GM04503 (cell line): ENCODE measurements around the gene APBA2.
"Not testable (repeated sequence)": the region's sequence is repeated elsewhere in the genome, so short reads cannot be mapped to it uniquely, and the experiment has no call there.

Experiments used
- DNase-seq: peaks from one replicate; pipeline ENCODE4 v3.0.0-alpha.2; 2012; ENCODE audit warnings: low read depth

The APBA2 gene

DNA sequence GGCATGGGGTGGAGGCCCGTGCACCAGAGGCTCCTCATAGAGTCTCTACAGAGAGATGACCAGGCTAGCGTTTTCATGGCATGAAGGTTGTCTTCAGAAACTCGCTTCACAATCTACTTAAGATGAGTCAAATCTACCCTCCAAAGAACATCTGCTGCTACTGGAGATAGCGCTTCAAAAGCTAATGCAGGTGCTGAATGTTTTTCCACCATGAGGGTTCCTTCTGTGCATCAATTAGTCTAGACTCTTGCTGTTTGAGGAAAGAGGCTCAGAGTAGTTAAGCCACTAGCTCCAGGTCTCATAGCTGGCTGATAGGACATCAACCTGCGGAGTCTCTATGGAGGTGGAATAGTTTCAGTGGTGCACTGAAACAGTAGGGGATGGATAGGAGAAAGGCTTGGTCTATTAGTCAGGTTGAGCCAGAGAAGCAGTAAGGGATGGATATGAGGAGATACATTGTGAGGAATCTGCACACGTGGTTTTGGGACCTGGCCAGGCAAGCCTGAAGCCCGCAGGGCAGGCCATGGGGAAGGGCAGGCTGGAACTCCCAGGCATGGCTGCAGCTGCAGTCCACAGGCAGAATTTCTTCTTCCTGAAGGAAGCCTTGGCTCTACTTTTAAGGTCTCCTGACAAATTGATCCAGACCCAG, 117.5 kb downstream of the APBA2 start:
- DNase-seq, result no peak

DNA sequence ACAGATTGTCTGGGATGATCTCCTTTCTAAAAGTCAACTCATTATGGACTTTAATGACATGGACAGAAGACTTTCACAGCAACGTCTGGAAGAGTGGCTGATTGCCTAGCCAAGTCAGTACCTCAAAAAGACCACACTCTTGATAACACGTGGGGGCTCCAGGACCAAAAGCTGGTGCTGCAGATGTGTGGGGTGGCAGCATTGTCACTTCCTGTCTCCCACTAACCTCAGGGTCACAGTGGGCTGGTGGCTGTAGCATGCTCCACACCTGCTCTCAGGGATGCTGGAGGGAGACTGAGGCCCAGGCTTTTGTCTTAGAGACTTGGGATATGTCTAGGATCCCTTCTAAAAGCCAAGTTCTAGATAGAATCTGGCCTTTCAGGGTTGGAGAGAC, 118.1 kb downstream of the APBA2 start:
- DNase-seq, result no peak

DNA sequence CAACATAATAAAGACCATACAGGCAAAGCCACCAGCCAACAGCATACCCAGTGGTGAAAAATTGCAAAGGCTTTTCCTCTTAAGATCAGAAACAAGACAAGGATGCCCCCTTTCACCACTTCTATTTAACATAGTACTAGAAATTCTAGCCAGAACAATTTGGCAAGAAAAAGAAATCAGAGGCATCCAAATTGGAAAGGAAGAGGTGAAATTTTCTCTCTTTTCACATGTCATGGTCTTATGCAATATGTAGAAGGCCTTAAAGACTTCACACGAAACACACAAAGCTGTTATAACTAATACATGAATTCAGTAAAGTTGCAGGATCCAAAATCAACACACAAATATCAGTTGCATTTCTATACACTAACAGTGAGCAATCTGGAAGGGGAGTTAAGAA, 120.2 kb downstream of the APBA2 start:
- DNase-seq, result no peak

- DNase-seq, result no peak
Measured at GRCh38 chr15:29008846-29009245, 123.1 kb downstream of the APBA2 start.

DNA sequence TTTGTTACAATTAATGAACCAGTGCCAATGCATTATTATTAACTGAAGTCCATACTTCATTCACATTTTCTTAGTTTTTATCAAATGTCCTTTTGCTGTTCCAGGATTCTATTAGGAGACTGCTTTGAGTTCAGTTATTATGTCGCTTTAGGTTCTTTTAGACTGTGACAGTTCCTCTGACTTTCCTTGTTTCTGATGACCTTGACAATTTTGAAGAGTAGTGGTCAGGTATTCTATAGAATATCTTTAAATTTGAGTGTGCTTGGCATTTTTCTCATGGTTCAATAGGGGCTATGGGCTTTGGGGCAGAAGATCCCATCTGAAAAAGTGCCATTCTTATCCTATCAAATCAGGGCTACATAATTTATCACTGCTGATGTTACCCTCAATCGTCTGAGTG, 126.3 kb downstream of the APBA2 start:
- no peak for DNase-seq

DNA sequence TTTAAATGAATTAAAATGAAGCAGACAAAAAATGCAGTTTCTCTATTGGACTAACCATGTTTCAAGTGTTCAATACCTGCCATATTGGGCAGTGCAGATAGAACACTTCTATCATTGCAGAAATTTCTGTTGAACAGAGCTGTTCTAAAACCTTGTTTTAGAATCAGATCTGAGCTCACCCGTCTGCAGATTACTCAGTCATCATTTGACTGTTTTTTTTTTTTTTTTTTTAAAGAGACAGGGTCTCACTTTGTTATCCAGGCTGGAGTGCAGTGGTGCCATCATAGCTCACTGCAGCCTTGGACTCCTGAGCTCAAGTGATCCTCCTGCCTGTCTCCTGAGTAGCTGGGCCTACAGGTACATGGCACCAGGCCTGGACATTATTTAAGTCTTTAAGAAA, 128.7 kb downstream of the APBA2 start:
- DNase-seq, result no peak

DNA sequence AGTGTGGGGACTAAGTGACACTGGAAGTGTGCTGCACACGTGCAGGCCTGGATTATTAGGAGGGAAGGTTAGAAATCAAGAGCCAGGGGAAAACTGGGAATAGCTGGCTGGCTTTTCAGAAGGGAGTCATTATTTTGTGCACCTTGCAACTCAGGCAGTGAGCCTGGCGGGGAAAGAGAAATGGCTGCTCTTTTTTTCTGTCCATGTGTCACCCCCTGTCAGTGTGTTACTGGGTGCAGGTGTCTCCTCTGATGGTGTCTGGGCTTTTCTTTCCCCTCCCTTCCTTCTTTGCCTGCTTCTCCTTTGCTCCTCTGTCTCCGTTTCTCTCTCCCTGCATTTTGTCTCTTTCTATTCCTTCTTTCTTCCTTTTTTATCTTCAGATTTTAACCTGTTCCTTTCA, 130.7 kb downstream of the APBA2 start:
- no peak for DNase-seq

DNA sequence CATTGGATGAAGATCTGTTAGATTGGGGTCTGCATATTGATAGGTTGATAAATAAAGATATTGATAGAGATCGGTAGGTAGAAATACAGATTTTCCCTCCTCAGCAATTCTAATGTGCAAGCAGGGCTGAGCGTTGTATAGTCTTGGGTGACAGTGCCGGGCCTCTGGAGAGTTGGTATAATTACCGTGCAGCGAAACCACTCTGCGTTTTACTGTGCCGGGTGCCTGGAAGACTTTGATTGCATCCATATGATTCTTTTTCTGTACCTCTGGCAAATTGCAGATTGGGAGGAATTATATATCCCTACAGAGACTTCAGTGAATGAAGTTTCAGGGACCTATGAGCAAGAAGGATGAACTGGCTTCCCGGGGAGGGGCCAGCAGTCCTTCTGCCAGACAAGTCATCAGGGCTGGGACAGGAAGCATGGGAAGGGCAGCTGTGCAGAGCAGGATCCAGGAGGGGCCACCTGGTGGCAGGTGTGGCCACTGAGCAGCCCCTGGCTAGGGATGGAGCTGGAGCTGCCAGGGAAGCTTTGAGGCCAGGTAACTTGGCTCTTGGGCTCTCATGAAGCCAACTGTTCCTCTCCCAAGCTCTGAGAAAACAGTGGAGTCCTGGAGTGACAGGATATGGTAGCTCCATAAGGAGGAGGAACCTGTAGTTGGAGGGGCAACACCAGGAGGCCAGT, 132.5 kb downstream of the APBA2 start:
- DNase-seq, result no peak

DNA sequence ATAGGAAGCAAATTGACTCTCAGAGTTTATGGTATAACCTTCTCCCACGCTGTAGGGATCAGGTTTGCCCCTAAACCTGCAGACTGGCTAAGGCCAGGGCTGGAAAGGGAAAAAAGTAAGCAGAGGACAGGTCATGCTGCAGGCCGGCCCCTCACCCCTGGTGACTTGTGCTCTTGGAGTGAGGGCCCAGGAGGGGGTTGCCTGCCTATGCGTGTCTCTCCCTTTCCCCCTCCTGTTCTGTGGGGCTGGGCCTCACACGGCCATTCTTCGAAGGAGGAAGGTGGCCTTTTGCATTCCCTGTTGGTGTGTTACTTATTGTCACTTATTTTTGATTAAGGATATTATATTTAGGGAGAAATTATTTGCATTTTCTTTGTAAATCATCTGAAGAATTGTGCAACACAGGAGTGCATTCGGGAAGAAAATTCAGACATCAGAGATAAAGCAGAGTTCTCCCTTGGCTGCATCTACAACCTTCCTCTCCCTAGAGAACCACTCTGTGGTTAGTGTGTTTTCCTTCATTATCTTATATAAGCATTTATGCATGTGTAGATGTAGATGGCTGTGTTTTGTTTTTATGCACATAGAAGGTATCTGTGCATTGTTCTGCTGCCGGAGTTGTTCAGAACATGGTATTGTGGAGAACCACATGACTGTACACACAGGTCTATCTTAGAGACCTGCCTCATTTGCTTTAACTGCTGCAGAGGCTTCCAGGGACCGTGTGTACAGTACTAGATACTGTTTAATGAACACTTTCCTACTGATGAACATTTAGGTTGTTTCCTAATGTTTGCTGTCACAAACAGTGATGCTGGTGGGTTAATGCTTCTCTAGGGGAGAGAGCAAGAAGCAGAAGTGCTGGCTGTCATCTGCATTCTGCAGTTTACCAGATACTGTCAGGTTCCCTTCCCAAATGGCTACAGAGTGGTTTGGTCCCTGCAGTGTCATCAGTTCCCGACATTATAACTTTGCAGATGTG, 133.5 kb downstream of the APBA2 start:
- DNase-seq, result no peak

DNA sequence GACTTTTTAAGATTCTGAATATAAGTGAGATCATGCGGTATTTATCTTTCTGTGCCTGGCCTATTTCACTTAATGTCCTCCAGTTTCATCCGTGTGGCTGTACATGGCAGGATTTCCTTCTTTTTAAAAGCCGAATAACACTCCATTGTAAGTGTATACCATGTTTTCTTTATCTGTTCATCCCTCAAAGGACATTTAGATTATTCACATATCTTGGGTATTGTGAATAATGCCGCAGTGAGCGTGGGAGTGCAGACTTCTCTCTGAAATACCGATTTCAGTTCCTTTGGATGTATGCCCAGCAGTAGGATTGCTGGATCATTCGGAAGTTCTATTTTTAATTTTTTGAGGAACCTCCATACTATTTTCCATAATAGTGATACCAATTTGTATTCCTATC, 136.1 kb downstream of the APBA2 start:
- DNase-seq, result no peak

- DNase-seq, result no peak
Measured at GRCh38 chr15:29024662-29025061, 138.9 kb downstream of the APBA2 start.

GRCh38 chr15:29025411-29025810, 139.6 kb downstream of the APBA2 start:
- not testable (repeated sequence) for DNase-seq

- DNase-seq, result not testable (repeated sequence)
Measured at GRCh38 chr15:29028158-29028557, 142.4 kb downstream of the APBA2 start.

DNA sequence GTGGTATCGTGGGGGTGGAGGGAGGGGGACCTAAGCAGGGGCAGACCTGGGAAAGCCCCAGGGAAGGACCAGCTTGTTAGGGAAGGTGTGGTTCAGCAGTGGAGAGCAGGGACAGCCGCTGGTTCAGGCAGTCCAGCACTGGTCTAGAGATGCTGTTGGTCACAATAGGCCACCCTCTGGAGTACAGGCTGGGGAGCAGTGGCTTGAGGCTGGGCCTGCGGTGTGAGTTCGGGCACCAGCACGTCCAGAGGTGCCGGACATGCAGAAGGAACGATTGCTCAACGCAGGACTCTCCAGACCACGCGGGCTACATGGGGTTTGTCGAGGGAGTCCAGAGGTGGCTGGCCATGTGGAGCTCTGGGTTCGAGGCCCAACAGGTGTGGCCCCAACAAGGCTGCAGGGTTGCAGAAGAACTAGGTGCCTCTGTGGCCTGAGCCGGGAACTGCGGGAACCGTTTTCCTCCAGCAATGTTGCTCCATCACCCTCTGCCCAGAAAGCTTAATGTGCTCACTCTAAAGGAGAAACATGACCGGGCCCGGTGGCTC, 143.9 kb downstream of the APBA2 start:
- no peak for DNase-seq

GRCh38 chr15:29031502-29032228, 145.9 kb downstream of the APBA2 start:
- DNase-seq, result no peak

DNA sequence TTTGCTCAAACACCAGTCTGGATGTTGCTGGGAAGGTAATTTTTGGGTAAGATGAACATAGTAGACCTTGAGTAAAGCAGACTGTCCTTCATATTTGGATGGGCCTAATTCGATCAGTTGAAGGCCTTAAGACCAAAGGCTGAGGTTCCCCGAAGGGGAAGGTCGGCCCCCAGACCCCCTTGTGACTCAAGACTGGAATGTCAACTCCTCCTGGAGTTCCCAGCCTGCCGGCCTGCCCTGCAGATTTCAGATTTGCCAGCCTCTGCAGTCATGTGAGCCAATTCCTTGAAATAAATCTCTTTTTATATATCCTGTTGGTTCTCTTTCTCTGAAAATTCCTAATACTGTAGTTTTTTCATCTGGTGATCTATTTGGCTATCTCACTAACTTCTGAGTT, 146.5 kb downstream of the APBA2 start:
- DNase-seq, result no peak

DNA sequence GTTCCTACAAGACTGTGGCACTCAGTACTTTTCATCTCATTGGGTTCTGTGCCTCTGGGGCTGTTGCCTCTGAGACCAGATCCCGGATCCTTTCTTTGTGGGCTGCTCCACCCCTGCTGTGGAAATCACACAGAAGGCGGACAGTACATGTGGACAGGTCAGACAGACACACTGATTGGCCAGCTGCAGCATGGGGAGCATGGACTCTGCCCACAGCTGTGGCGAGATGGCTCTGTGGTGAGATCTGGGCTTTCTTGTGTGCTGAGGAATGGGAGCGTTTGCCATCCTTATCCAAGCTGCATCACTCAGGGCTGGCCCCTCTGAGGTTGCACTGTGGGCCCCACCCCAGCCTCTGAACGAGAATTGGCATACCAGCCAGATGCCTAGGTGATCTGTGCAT, 147.0 kb downstream of the APBA2 start:
- no peak for DNase-seq

- no peak for DNase-seq
Measured at GRCh38 chr15:29034151-29034550, 148.4 kb downstream of the APBA2 start.

DNA sequence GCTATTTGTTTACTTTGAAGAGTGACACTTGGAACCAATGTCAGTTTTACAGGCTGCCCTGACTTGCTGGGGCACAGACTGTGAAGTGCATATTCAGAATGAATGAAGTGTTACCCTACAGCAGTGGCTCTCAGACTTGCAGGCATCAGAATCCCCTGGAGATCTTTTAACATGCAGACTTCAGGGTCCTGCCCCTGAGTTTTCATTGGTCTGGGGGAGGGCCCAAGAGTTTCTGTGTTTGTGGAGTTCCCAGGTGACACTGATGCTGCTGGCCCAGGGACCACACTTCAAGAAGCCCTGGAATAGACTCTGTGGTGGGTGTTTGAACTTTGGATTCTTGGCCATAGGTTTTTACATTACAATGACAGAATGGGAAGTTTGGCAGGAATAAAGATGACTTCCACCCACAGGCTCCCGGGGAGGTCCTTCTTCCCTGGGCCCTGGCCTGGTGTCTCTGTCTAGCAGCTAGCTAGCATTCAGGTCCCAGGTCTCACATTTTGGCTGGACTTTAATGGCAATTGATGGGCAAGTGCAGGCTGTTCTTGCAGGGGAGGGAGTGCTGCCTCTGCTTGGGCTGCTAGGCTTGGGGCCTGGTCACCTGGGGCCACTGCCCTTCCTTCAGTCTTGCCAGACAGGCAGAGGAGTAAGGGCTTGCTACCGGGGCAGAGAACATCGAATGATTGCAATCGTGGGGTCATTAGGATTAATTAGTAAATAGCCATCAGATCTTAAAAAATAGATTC, 149.0 kb downstream of the APBA2 start:
- no peak for DNase-seq

- no peak for DNase-seq
Measured at GRCh38 chr15:29035336-29036285, 149.8 kb downstream of the APBA2 start.
